ENCODE data around the gene RCAN2. TPM values are rescaled to one million over a fixed set of nuclear protein-coding genes. Genes with fewer than 3 reads are reported as not detected.
A peak's percentile ranks its signal among the peaks of the same experiment; 100 is the strongest.

The RCAN2 gene
- total and polyA plus RNA-seq, 10 donors: 2.4 to 15.7 (median 7.2) TPM

DNA sequence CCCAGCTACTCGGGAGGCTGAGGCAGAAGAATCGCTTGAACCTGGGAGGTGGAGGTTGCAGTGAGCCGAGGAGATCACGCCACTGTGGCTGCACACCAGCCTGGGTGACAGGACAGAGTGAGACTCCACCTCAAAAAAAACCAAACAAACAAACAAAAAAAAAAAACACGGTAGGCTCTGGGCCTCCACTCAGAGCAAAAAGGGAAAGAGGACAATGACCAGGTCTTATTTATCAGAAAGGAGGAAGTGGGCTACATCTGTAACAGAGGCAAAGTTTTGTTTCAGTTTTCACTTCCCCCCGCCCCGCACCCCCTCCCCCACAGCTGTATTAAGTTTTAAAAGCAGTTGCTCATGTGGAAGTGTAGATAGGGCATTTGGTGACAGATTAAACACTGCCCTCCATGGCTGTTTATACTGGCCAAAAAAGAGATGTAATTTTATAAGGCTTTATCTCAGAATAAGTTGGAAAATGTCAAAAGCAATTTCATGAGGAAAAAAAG lies 114.6 kb downstream of the RCAN2 start:
- Histone ChIP-seq H3K27me3 (replicated peaks in 1 of 7) (no peaks in the 10 kb centered on the region), H3K36me3 (no peaks in the 10 kb centered on the region), H3K27ac (peak overlapping the region in 6 of 8 donors; percentile 23 to 77 (median 62)), H3K4me1 (peaks cover 0 to 37% (median 12%) of the 10 kb centered on the region in 6 donors), H3K4me3 (peak overlapping the region in 1 of 8 donors; percentile 24), H3K9me3 (no peaks in the 10 kb centered on the region)
- WGBS, 5 donors: 41 to 54% (median 44%) methylated on average over 7 of the region's 7 CpGs
- no peak for DNase-seq
- intact Hi-C loops (cut with DNase I; ENCODE audit: low total_unique reads): no loop called here
- no peak for TF ChIP-seq POLR2AphosphoS5 (IDR thresholded peaks at IDR 0.05)
- no peak for TF ChIP-seq POLR2A (IDR thresholded peaks at IDR 0.05)
- TF ChIP-seq, protein P1, sequence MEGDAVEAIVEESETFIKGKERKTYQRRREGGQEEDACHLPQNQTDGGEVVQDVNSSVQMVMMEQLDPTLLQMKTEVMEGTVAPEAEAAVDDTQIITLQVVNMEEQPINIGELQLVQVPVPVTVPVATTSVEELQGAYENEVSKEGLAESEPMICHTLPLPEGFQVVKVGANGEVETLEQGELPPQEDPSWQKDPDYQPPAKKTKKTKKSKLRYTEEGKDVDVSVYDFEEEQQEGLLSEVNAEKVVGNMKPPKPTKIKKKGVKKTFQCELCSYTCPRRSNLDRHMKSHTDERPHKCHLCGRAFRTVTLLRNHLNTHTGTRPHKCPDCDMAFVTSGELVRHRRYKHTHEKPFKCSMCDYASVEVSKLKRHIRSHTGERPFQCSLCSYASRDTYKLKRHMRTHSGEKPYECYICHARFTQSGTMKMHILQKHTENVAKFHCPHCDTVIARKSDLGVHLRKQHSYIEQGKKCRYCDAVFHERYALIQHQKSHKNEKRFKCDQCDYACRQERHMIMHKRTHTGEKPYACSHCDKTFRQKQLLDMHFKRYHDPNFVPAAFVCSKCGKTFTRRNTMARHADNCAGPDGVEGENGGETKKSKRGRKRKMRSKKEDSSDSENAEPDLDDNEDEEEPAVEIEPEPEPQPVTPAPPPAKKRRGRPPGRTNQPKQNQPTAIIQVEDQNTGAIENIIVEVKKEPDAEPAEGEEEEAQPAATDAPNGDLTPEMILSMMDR (IDR thresholded peaks at IDR 0.05 in 8 of 11, conservative IDR thresholded peaks at IDR 0.05 in 3 of 11): no peak

DNA sequence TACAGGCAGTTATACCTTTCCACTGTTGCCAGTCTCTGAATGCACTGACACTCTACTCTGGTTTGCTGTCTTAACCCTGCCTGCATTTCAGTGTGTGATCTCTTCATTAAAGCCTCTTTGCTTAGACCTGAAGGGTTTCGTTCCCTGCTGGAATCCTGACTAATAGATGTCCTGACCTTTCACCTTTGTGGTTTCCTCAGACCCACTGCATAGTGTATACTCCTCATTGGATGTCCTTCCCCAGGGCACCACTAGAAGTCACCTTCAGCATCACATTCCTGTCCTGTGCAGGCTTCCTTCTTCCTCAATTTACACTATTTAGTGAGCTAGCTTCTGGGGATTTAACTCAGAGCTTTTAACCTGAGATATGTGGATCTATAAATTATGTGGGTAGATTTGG lies 120.6 kb downstream of the RCAN2 start:
- no peak overlapping the region for H3K27ac ChIP-seq
- no peak for DNase-seq
- intact Hi-C loops (cut with DNase I; ENCODE audit: low total_unique reads): no loop called here
- no peaks in the 10 kb centered on the region for H3K36me3 ChIP-seq
- H3K4me1 ChIP-seq: no peaks in the 10 kb centered on the region
- TF ChIP-seq, protein P1 (IDR thresholded peaks at IDR 0.05 in 8 of 11, conservative IDR thresholded peaks at IDR 0.05 in 3 of 11): no peak
- TF ChIP-seq POLR2AphosphoS5 (IDR thresholded peaks at IDR 0.05) (no peak), POLR2A (IDR thresholded peaks at IDR 0.05) (no peak)
- no peaks in the 10 kb centered on the region for H3K9me3 ChIP-seq
- WGBS, 5 donors: 83 to 94% (median 91%) methylated on average over 1 of the region's 1 CpG
- no peak overlapping the region for H3K4me3 ChIP-seq
- no peaks in the 10 kb centered on the region for H3K27me3 ChIP-seq (replicated peaks in 1 of 7)

DNA sequence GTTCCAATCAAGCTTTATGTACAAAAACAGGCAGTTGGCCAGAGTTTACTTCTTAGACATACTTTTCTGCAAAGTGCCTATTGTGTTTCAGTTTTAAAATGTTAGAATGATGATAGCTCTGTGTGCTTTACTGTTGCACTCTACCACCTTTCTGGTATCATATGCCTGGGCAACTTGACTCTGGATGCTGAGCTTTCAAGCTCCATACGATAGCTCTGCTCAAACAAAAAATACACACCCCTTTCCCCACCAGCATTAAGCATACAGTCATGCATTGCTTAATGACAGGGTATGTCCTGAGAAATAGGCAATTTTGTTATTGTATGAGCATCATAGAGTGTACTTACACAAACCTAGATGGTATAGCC lies 123.1 kb downstream of the RCAN2 start:
- Histone ChIP-seq H3K27ac (no peak overlapping the region), H3K4me3 (no peak overlapping the region), H3K4me1 (no peaks in the 10 kb centered on the region), H3K27me3 (replicated peaks in 1 of 7) (no peaks in the 10 kb centered on the region), H3K9me3 (no peaks in the 10 kb centered on the region), H3K36me3 (no peaks in the 10 kb centered on the region)
- DNase-seq: no peak
- intact Hi-C loops (cut with DNase I; ENCODE audit: low total_unique reads): no loop called here
- TF ChIP-seq POLR2AphosphoS5 (IDR thresholded peaks at IDR 0.05) (no peak), POLR2A (IDR thresholded peaks at IDR 0.05) (no peak)
- TF ChIP-seq, protein P1 (IDR thresholded peaks at IDR 0.05 in 8 of 11, conservative IDR thresholded peaks at IDR 0.05 in 3 of 11): no peak
- 91 to 100% (median 100%) methylated on average over 1 of the region's 1 CpG for WGBS, 5 donors

DNA sequence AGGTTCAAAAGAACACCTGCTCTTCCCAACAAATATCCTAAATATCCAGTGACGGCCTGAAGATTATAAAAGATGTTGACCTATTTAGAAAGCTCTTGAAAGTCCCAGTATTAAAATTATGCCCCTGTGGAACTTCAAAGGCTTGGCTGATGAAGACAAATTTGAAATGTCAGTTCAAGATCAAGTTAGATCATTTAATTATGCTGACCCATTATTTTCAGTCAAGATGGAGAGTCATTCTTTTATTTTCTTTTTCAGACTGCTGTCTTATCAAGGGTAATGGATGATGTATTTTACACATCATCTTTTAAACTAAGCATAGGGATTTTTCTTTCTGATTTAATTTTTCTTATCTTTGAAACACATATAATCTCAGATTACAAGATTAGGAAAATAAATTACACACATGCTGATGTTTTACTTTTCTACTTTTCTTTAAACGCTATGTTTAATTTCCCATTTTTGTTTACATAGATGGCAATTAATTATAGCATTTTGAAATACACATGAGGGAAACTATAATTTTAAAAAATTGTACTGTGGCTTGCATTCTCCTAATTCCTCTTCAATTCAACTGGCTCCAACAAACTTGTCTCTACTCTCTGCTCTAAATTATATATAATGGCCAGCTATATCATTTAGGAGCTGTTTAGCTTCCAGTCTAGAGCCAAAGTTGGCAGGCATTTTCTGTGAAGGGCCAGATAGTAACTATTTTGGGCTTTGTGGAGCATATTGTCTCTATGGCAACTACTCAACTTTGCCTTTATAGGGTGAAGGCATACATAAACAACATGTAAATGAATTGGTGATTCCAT lies 123.7 kb downstream of the RCAN2 start:
- no peaks in the 10 kb centered on the region for H3K36me3 ChIP-seq
- TF ChIP-seq POLR2AphosphoS5 (IDR thresholded peaks at IDR 0.05): no peak
- TF ChIP-seq, protein P1 (IDR thresholded peaks at IDR 0.05 in 8 of 11, conservative IDR thresholded peaks at IDR 0.05 in 3 of 11): no peak
- no peak for TF ChIP-seq POLR2A (IDR thresholded peaks at IDR 0.05)
- no peaks in the 10 kb centered on the region for H3K9me3 ChIP-seq
- no peaks in the 10 kb centered on the region for H3K4me1 ChIP-seq
- 81 to 93% (median 86%) methylated on average over 2 of the region's 2 CpGs for WGBS, 5 donors
- no peaks in the 10 kb centered on the region for H3K27me3 ChIP-seq (replicated peaks in 1 of 7)
- intact Hi-C loops (cut with DNase I; ENCODE audit: low total_unique reads): no loop called here
- no peak for DNase-seq
- H3K4me3 ChIP-seq: no peak overlapping the region
- no peak overlapping the region for H3K27ac ChIP-seq
